HG03196 (cell line): ENCODE measurements around the gene NAV2.
A peak's percentile ranks its signal among the peaks of the same experiment; 100 is the strongest.
"Not testable (repeated sequence)": the region's sequence is repeated elsewhere in the genome, so short reads cannot be mapped to it uniquely, and the experiment has no call there.

Experiments used
- ATAC-seq: cut with Tn5 transposase; IDR thresholded peaks from one replicate; pipeline ENCODE4 v1.9.1; 2021; ENCODE audit not compliant: unreplicated experiment

The NAV2 gene

DNA sequence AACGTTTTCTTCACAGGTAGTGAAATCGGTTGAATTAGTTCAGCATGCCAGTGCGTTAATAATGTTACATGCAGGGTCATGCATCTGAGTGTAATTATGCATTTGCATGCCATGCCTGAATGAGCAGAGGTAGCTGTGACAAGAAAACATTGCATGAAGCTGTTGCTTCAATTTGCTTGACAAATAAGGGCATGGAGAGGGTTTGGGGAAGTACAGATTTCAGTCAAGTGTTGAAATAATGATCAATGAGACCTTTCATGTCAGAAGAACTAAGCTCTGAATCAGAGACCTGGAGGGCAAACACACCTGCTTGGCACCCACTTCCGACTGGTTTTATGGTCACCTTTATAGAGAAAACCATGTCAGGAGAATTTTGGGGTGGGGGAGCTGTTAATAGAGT is 226.2 kb downstream of the NAV2 start:
- no peak for ATAC-seq

DNA sequence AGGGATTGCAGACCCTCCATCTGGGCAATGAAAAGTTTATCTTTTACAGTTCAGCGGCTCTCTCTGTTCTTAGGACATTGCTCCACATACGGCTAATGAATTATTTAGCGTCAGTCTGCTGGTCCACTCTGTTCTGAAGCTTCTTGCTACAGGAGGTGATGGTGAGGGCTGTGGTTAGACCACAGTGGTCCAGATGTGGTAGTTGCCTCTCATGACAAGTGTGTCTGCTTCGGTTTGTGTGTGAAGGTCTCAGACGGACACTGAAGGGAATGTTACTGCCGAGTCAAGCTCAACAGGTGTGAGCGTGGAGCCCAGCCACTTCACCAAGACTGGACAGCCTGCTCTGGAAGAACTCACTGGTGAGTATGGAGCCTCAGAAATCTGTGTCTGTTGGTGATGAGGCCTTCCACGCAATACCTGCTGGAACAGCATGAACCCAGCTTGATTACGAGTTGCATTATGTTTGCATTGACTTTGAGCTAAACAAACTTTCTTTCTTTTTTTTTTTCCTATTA is 226.8 kb downstream of the NAV2 start:
- no peak for ATAC-seq

DNA sequence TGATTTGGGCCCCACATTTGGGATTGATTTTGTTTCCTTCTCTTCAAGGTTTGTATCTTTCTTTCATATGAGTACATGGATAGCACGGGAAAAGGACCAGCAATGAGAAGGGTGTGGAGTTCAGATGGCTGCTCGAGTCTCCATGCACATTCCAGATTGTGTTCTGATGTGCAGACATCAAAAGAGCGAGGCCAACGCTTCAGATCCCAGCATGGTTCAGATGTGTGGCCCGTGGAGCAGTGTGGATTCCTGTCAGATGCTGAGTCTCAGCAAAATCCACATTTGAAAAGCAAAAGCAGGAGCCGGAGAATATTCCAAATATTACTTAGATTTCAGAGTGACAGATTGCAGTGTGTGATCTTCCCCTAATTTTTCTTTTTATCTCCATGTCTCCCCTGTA is 228.2 kb downstream of the NAV2 start:
- ATAC-seq, result no peak

DNA sequence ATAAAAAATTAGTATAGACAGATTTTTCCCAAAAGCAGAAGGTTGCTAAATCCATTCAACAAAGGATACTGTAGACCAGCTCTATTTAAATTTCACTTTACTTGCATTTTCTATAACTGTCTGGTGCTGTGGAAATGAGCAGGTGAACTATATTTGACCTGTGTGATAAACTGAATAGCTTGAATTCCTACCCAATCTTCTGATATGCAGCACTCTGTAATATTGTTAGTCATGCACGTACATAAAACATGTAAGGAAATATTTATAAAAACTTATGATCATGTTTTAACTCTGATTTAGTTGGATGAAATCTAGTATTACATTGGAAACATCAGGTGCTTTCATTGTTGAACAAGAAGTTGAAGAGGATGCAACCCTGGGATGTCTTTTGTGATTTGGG is 234.0 kb downstream of the NAV2 start:
- ATAC-seq, result no peak

DNA sequence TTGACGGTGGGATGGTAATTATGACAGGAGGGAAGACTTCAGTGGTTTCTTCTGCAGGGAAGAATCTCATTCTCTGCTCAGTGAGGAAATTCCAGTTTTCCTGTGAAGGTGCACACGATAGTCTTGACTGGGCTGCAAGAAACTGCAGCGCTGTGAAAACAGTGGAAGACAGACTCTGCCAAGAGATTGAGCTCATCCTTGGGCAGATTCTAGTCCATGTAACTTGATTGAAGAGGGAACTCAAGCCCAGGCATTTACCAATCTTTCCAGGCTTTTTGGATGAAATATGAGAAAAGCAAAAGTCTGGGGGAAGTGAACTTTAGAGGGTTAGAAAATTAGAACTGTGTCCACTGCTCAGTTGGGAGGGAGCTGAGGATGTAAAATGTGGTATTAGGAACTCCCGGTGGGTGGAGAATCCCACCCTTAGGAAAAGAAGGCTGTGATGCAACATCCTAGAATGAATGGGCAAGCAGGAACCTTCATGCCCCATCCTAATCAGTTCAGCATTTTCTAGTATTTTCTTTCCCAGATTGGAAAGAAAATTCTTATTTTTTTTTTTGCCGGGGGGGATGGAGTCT is 235.0 kb downstream of the NAV2 start:
- ATAC-seq, result no peak

DNA sequence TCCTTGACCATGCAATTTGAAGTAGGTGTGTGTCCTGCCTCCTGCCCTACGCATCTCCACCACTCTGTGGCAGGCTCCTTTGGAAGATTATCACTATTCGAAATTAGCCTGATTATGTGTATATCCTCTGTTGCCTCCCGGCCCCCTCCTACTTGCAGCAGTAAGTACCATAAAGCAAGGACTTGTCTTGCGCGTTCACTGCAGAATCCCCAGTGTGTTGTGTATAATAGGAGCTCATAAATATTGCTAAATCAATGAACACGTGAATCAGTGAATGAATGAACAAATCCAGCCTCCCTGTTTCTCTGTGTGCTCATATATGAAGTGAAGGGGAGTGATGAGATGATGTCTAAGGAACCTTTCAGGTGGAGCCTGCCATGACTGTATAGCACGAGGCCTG is 237.0 kb downstream of the NAV2 start:
- no peak for ATAC-seq

GRCh38 chr11:19951558-19952115 is 239.0 kb downstream of the NAV2 start:
- peak; percentile 86 for ATAC-seq

GRCh38 chr11:19952116-19952605 is 239.5 kb downstream of the NAV2 start:
- no peak for ATAC-seq

DNA sequence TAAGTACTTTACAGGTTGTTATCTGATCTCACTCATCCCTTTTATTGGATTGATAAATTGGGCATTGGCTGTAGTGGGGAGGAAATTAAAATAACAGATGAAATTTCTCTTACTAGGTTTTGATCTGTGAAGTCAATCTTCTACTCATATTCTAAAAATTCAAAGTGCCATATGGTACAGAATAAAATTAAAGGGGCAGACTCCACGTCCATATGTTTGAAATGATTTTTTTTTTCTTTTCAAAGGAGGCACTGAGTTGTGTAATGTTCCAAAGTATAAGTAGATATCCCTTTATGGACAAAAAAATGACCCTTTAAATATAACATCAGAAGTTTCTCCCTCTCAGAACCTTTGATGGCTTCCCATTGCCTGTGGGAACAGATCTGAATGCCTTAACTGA is 240.3 kb downstream of the NAV2 start:
- no peak for ATAC-seq

GRCh38 chr11:19953336-19953735 is 240.7 kb downstream of the NAV2 start:
- no peak for ATAC-seq

GRCh38 chr11:19953909-19954308 is 241.3 kb downstream of the NAV2 start:
- ATAC-seq, result no peak

- ATAC-seq, result no peak
Measured at GRCh38 chr11:19954899-19955298, 242.3 kb downstream of the NAV2 start.

DNA sequence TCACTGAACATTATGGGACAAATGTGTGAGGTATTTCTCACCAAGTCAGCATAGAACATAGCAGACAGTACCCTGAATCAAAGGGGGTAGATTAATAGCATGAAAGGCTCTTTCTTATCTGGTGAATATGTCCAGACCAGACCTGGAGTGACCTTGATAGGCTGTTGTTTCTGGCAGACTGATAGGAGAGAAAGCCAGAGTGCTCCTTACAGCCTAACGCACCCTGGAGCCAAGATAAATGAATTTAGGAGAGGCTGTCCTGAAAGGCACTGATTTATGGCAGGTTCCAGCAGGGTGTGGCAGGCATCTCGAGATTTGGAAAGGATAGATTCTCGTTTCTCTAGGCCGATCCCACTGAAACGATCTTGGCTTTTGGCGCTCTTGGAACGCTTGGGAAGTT is 243.0 kb downstream of the NAV2 start:
- ATAC-seq, result no peak

- no peak for ATAC-seq
Measured at GRCh38 chr11:19956228-19956627, 243.6 kb downstream of the NAV2 start.

DNA sequence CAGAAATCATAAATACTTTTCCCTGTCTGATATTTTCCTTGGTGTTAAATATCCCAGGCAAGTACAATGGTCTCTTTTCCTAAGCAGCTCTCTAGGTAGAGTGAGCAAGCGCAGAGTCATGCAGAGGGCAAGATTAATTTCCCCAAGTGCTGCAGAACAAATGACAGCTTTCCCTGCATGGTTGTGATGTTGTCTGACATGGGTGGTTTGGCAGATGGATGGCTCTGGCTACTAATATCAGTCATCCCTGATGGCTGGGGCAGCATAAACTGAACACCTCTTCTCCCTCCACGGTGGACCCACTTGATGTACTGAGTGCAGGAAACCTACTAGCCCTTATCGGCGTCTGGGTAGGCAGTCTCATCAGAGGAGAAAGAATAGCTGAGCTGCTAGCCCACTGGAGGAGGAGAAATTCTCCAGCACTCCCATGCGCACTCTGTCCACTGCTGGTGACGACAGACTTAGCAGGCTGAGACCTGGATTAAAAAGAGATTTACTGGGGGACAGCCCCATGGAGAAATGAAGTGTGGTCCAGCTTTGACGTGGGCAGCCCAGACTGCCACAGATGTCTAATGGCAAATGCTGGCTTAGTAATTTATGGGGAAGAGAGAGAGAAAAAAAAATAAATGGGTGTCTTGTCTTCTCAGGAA is 244.8 kb downstream of the NAV2 start:
- no peak for ATAC-seq

GRCh38 chr11:19958204-19958603 is 245.6 kb downstream of the NAV2 start:
- no peak for ATAC-seq

- ATAC-seq, result no peak
Measured at GRCh38 chr11:19959210-19959609, 246.6 kb downstream of the NAV2 start.

GRCh38 chr11:19959648-19960059 is 247.0 kb downstream of the NAV2 start:
- no peak for ATAC-seq

DNA sequence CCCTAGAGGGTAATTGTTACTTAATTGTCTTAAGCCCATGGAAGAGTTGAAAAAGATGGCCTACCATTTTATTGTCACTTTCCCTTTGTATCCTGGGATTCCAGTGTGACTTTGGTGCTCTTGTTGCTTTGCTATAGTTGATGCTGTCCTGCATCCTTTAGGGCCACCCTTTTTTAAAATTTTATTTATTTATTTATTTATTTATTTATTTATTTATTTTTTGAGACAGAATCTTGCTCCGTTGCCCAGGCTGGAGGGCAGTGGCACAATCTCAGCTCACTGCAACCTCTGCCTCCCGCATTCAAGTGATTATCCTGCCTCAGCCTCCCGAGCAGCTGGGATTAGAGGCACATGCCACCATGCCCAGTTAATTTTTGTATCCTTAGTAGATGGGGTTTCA is 247.8 kb downstream of the NAV2 start:
- not testable (repeated sequence) for ATAC-seq

GRCh38 chr11:19961225-19961624 is 248.6 kb downstream of the NAV2 start:
- ATAC-seq, result no peak

DNA sequence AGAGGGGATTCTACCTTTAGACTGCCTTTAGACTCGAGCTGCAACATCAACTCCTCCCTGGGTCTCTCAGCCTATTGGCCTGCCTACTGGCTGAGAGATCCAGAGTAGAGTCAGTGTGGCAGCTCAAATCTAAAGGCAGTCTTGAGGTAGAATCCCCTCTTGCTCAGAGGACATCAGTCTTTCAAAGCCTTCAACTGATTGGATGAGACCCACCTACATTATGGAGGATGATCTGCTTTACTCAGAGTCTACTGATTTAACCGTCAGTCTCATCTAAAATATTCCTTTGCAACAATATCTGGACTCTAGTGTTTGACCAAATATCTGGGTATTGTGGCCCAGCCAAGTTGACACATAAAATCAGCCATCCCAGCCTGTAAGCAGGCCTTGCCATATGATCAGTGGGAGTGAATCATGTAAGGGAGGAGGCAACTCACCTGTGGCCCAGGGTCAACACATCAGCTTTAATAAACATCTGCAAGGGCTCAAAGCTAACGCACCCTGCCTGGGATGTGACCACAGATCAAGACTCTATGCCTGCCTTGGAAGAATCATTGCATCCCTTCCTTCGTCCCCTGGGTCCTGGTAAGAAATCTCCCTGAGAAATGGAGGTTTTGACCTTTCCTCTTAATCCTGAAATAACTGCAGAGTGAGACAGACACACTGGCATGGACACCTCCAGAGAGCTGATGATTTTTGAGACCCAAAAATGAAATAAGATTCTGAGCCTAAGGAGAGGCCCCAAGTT is 249.6 kb downstream of the NAV2 start:
- no peak for ATAC-seq

DNA sequence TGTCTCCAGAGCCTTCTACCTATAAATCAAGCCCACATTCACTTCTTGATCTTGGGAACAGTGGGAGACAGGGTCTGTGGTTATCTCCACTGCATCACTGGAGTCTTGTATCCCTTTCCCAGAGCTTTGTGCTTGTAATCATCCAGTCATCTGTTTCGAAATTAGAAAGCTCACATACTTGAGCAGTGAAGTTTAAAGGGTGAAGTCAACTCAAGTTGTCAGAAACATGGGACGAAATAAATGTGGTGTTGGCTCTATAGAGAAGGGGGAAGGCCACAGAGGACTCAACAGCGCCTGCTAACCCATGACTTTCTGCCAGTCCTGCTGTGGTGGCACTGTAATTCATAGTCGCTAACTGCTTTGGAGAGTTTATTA is 250.2 kb downstream of the NAV2 start:
- ATAC-seq, result no peak
